Measurements from ENCODE around the gene CHRNA3. TPM values are rescaled to one million over a fixed set of nuclear protein-coding genes. Genes with fewer than 3 reads are reported as not detected.

CHRNA3 gene
- total and polyA plus RNA-seq, 5 experiments from 2014 or later, result not detected

DNA sequence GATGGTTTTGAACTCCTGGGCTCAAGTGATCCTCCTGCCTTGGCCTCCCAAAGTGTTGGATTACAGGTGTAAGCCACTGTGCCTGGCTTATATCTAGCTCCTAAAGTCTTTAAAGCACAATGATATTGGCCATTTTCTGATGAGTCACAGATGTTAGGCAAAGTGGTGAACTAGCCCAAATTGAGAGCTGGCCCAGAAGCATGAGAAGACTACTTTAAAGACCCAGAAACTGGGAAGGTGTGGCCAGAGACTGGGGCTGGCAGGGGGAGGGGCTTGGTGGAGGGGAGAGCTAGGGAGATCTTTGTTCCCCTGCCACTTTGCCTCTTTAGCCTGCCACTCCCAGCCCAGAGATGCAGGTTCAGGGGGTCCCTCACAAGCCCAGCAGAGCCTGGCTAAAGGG lies 21.6 kb downstream of the CHRNA3 start:
- H3K4me1 Mint-ChIP-seq, result no peaks in the 10 kb centered on the region
- H3K27ac Mint-ChIP-seq, result no peak overlapping the region
- DNase-seq (no peak), ATAC-seq (no peak)
- no peaks in the 10 kb centered on the region for H3K9me3 Mint-ChIP-seq
- peaks cover 5 to 23% (median 16%) of the 10 kb centered on the region in 5 donors for H3K27me3 Mint-ChIP-seq
- peaks cover 0 to 3% (median 3%) of the 10 kb centered on the region in 3 donors for H3K36me3 Mint-ChIP-seq
- POLR2A ChIA-PET, result no interaction called here
- no peak overlapping the region for H3K4me3 Mint-ChIP-seq

DNA sequence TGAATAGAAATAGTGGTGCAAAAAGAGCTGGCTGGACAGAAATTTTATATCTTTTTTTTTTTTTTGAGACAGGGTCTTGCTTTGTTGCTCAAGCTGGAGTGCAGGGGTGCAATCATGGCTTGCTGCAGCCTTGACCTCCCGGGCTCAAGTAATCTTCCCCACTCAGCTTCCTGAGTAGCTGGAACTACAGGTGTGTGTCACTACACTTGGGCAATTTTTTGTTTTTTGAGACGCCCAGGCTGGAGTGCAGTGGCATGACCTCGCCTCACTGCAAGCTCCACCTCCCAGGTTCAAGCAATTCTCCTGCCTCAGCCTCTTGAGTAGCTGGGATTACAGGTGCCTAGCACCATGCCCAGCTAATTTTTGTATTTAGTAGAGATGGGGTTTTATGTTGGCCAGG lies 22.4 kb downstream of the CHRNA3 start:
- Mint-ChIP-seq H3K27me3 (peaks cover 5 to 17% (median 9%) of the 10 kb centered on the region in 5 donors), H3K4me1 (no peaks in the 10 kb centered on the region), H3K36me3 (peaks cover 0 to 3% (median 3%) of the 10 kb centered on the region in 3 donors), H3K27ac (no peak overlapping the region), H3K4me3 (no peak overlapping the region), H3K9me3 (no peaks in the 10 kb centered on the region)
- POLR2A ChIA-PET, result no interaction called here
- DNase-seq, result no peak
- no peak for ATAC-seq

DNA sequence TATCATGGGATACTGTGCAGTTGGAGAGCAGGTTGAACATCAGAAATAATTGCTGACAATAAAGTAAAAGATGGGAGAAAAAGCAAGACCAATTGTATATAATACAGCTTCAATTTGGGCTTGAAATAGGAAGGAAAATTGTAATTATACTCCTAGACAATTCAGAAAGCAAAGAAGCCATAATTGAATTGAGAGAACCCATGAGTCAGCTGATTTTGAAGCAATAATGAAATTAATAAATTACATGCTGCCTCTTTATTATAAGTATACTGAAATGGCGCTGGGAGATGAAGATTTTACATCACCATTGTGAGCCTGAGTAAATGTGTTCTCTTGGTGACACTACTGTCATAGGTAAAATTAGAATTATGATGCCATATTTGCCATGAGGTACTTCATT lies 23.2 kb downstream of the CHRNA3 start:
- no peak overlapping the region for H3K27ac Mint-ChIP-seq
- no peak overlapping the region for H3K4me3 Mint-ChIP-seq
- H3K9me3 Mint-ChIP-seq, result no peaks in the 10 kb centered on the region
- peaks cover 0 to 3% (median 0%) of the 10 kb centered on the region in 3 donors for H3K36me3 Mint-ChIP-seq
- peaks cover 2 to 9% (median 3%) of the 10 kb centered on the region in 5 donors for H3K27me3 Mint-ChIP-seq
- DNase-seq (no peak), ATAC-seq (no peak)
- POLR2A ChIA-PET, result no interaction called here
- no peaks in the 10 kb centered on the region for H3K4me1 Mint-ChIP-seq

DNA sequence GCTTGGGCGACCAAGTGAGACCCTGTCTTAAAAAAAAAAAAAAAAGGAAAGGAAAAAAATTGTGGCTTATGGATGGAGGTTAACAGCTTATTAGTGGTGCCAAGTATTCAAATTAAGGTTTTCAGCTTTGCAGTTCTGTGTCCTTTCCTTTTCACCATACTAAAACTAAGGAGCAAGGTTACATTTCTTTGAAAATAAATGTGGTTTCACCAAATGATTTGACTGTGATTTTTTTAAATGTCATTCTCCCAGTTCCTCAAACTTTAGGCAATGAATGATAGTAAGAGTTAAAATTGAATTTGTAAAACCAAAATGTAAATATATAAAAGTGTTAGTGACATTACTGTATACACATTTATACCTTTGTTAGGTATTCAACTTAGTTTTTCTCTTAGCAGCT lies 45.9 kb downstream of the CHRNA3 start:
- Mint-ChIP-seq H3K9me3 (no peaks in the 10 kb centered on the region), H3K4me1 (no peaks in the 10 kb centered on the region), H3K27me3 (peaks cover 0 to 6% (median 4%) of the 10 kb centered on the region in 5 donors), H3K4me3 (no peak overlapping the region), H3K36me3 (no peaks in the 10 kb centered on the region), H3K27ac (no peak overlapping the region)
- ATAC-seq (no peak), DNase-seq (no peak)
- POLR2A ChIA-PET, result interaction anchor here (0.7 to 0.8 kb wide), 2 partner anchors 45 to 68 kb away, joined by 4 to 5 read pairs; no protein-coding TSS in a partner anchor

DNA sequence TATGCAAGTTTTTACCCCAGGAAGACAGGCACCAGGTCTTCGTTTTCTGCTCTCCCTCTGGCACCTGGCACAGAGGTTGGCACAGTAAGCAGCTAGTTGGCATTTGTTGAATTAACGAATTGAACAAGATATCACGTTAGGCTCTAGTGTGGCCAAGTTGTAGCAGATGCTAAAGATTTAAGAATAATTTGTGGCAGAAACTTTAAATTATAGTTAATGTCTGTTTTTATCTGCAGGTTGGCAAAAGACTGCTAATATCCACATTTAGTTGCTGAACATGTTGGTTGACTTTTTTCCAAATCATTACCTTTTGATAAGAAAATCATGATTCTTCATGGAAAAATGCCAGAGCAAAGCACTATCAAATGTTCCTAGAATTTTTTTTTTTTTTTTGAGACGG lies 47.4 kb downstream of the CHRNA3 start:
- Mint-ChIP-seq H3K36me3 (no peaks in the 10 kb centered on the region), H3K9me3 (no peaks in the 10 kb centered on the region), H3K27me3 (peaks cover 0 to 6% (median 4%) of the 10 kb centered on the region in 5 donors), H3K4me3 (no peak overlapping the region), H3K27ac (no peak overlapping the region), H3K4me1 (no peaks in the 10 kb centered on the region)
- ATAC-seq, result no peak
- POLR2A ChIA-PET, result interaction anchor here (0.6 kb wide), 1 partner anchor 68 kb away, joined by 4 read pairs; no protein-coding TSS in a partner anchor
- no peak for DNase-seq

DNA sequence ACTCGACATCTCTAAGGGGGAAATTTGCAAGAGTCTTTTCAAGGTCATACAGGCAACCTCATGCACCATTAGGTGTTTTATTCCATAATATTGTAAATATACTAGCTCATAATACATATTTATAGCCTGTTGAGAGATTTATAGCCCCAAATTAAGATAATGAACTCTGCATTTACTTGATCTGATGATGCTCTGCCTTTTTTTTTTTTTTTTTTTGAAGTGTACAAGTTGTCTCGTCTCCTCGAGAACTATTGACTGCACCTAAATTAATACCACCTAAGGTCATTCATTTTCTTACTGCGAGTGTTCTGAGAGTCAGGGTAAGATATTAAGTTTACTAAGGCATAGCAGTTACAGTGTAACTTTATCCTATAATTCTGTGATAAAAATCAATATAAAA lies 49.4 kb downstream of the CHRNA3 start:
- no peaks in the 10 kb centered on the region for H3K9me3 Mint-ChIP-seq
- no peak overlapping the region for H3K27ac Mint-ChIP-seq
- POLR2A ChIA-PET, result interaction anchor here (0.7 kb wide), 1 partner anchor 13 kb away, joined by 6 read pairs; no protein-coding TSS in a partner anchor
- no peak overlapping the region for H3K4me3 Mint-ChIP-seq
- no peaks in the 10 kb centered on the region for H3K36me3 Mint-ChIP-seq
- DNase-seq (no peak), ATAC-seq (no peak)
- peaks cover 4 to 11% (median 8%) of the 10 kb centered on the region in 5 donors for H3K27me3 Mint-ChIP-seq
- peaks cover 2 to 4% (median 4%) of the 10 kb centered on the region in 4 donors for H3K4me1 Mint-ChIP-seq

DNA sequence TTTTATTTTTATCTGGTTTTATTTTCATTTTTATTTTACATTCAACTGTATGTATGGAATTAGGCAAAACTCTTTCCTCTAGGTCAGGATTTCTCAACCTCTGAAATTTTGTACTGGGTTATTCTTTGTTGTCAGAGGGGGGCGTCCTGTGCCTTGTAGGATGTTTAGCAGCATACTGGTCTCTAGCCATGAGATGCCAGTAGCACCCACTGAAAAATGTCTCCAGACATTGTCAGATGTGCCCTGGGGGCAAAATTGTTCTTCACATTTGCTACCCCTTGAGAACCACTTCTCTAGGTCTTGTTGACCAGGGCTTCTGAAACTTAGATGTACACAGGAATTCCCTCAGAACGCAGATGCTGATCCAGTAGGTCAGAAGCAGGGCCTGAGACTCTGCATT lies 50.1 kb downstream of the CHRNA3 start:
- DNase-seq (no peak), ATAC-seq (no peak)
- POLR2A ChIA-PET, result interaction anchor here (0.7 kb wide), 1 partner anchor 13 kb away, joined by 6 read pairs; no protein-coding TSS in a partner anchor
- Mint-ChIP-seq H3K4me1 (peaks cover 7 to 10% (median 9%) of the 10 kb centered on the region in 4 donors), H3K27me3 (peaks cover 6 to 16% (median 12%) of the 10 kb centered on the region in 5 donors), H3K36me3 (no peaks in the 10 kb centered on the region), H3K27ac (no peak overlapping the region), H3K9me3 (no peaks in the 10 kb centered on the region), H3K4me3 (no peak overlapping the region)

GRCh38 chr15:78567531-78567930 lies 53.3 kb downstream of the CHRNA3 start:
- no peaks in the 10 kb centered on the region for H3K9me3 Mint-ChIP-seq
- DNase-seq (no peak), ATAC-seq (no peak)
- POLR2A ChIA-PET, result no interaction called here
- no peaks in the 10 kb centered on the region for H3K36me3 Mint-ChIP-seq
- peaks cover 4 to 20% (median 13%) of the 10 kb centered on the region in 5 donors for H3K27me3 Mint-ChIP-seq
- peak overlapping the region in 1 of 10 donors; percentile 12 for H3K4me3 Mint-ChIP-seq
- no peak overlapping the region for H3K27ac Mint-ChIP-seq
- H3K4me1 Mint-ChIP-seq, result peaks cover 15 to 22% (median 20%) of the 10 kb centered on the region in 4 donors

DNA sequence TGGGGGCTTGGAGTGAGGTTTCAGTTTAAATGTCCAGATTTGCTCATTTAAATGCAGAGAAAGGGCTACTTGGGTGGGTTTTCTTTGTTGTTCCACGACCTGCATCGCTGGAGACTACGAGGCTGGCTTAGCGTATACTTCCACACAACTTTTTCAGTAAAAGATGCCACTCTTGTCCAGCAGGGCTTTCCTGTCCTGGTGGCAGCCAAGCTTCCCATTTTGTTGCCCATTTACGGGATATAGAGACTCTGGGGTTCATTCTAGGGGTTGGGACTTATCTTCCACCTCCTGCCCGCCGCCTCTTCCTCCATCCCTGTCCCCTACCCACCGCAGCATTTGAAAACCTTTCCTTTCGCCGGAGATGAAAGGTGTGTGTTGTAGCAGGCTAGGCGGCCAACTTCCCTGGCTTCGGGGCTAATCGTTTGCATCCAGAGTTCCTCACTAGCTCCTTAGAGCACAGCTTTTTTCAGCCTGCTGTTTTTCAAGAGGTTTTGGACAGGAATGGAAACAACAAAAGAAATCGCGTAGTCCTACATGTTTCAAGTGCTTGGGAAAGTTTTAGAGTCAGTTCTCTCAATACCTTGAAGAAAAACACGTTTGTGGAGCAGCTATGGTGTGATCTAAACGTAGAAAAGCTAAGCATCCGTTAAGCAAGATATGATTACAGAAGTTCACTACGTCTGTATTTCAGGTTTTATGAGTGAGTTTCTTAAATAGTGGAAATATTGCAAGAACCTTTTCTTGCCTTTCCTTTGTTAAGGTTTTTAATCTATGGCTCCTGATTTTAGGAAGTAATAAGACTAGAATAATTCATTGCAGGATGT lies 54.6 kb downstream of the CHRNA3 start:
- Mint-ChIP-seq H3K4me1 (peaks cover 15 to 22% (median 20%) of the 10 kb centered on the region in 4 donors), H3K27me3 (peaks cover 4 to 27% (median 14%) of the 10 kb centered on the region in 5 donors), H3K36me3 (peaks cover 0 to 3% (median 0%) of the 10 kb centered on the region in 3 donors), H3K27ac (peak overlapping the region in 4 of 10 donors; percentile 20 to 82 (median 54)), H3K9me3 (no peaks in the 10 kb centered on the region), H3K4me3 (peak overlapping the region; percentile 79 to 94 (median 86))
- ATAC-seq, result peak; percentile 27 to 43
- POLR2A ChIA-PET, result interaction anchor here (0.7 to 2.2 kb wide), 2 partner anchors 26 to 1554 kb away, joined by 4 to 7 read pairs; partner anchors contain the start of gene PSMA4
- peak in 3 of 10 donors; percentile 5 to 14 (median 12) for DNase-seq

GRCh38 chr15:78565097-78565950 lies 55.5 kb downstream of the CHRNA3 start, which contains the start of gene CHRNA5:
Gene CHRNA5 (plus strand): TSS chr15:78565520. CDS start chr15:78565720, 200 bp downstream.
- peak in 8 of 10 donors; percentile 10 to 44 (median 27) for DNase-seq
- H3K9me3 Mint-ChIP-seq, result no peaks in the 10 kb centered on the region
- POLR2A ChIA-PET, result interaction anchor here (0.6 to 2.2 kb wide), 2 partner anchors 25 to 84 kb away, joined by 4 to 7 read pairs; partner anchors contain the start of gene PSMA4
- peak; percentile 76 to 83 for ATAC-seq
- H3K4me1 Mint-ChIP-seq, result peaks cover 15 to 22% (median 20%) of the 10 kb centered on the region in 4 donors
- peaks cover 4 to 27% (median 14%) of the 10 kb centered on the region in 5 donors for H3K27me3 Mint-ChIP-seq
- H3K36me3 Mint-ChIP-seq, result peaks cover 0 to 3% (median 0%) of the 10 kb centered on the region in 3 donors
- peak within 1 kb of the TSS in 9 of 10 donors; percentile 20 to 82 (median 58) for H3K27ac Mint-ChIP-seq
- peak within 1 kb of the TSS; percentile 85 to 97 (median 88) for H3K4me3 Mint-ChIP-seq

DNA sequence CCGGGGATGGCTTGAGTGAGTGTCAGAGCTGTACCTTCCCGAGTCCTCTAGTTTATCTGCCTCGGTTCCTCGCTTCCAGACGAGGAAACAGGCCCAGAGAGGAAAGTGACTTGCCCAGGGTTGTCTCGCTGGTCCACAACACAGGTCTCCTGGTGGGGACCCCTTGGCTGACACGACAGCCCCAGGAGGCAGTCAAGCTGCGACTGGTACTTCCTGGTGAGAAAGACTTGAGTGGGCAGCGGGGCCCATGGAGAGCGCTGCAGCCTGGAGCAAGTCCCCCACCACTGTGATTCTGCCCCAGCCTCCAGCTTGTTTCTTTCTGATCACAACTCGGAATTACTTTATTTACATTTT lies 56.1 kb downstream of the CHRNA3 start:
- peaks cover 15 to 22% (median 20%) of the 10 kb centered on the region in 4 donors for H3K4me1 Mint-ChIP-seq
- DNase-seq, result peak in 1 of 10 donors; percentile 6
- peak; percentile 22 to 24 for ATAC-seq
- POLR2A ChIA-PET, result interaction anchor here (2.2 kb wide), 1 partner anchor 25 kb away, joined by 7 read pairs; the partner anchor contains the start of gene PSMA4
- H3K27me3 Mint-ChIP-seq, result peaks cover 4 to 27% (median 16%) of the 10 kb centered on the region in 5 donors
- peaks cover 0 to 3% (median 0%) of the 10 kb centered on the region in 3 donors for H3K36me3 Mint-ChIP-seq
- no peaks in the 10 kb centered on the region for H3K9me3 Mint-ChIP-seq
- H3K27ac Mint-ChIP-seq, result peak overlapping the region in 8 of 10 donors; percentile 12 to 78 (median 58)
- peak overlapping the region; percentile 81 to 97 (median 86) for H3K4me3 Mint-ChIP-seq

GRCh38 chr15:78563092-78563491 lies 57.7 kb downstream of the CHRNA3 start:
- no peak for ATAC-seq
- Mint-ChIP-seq H3K4me3 (peak overlapping the region in 1 of 10 donors; percentile 31), H3K27me3 (peaks cover 9 to 27% (median 17%) of the 10 kb centered on the region in 5 donors), H3K4me1 (peaks cover 15 to 22% (median 20%) of the 10 kb centered on the region in 4 donors), H3K36me3 (peaks cover 0 to 5% (median 0%) of the 10 kb centered on the region in 3 donors), H3K9me3 (no peaks in the 10 kb centered on the region), H3K27ac (peak overlapping the region in 1 of 10 donors; percentile 5)
- POLR2A ChIA-PET, result no interaction called here
- no peak for DNase-seq

All from naive thymus-derived CD8-positive, alpha-beta T cell (primary cell).